GM23248 (cell line): ENCODE results near the gene MKS1.

Source experiments
- EZH2 ChIP-seq: fragments of 200-600 bp; sonication (generic); IDR thresholded peaks from 2 replicates; pipeline ENCODE4 v1.6.1; 2018; ENCODE audit warnings: antibody characterized with exemption, mild to moderate bottlenecking; ENCODE audit not compliant: insufficient read depth, poor library complexity, severe bottlenecking
- EZH2phosphoT487 ChIP-seq: fragments of 200-600 bp; sonication (generic); IDR thresholded peaks from 2 replicates; pipeline ENCODE4 v1.6.1; 2018; ENCODE audit warnings: antibody characterized with exemption, moderate library complexity, mild to moderate bottlenecking, low read depth; ENCODE audit not compliant: insufficient read depth

GRCh38 chr17:58156839-58157803 lies 61.9 kb downstream of the MKS1 start:
- TF ChIP-seq EZH2phosphoT487, result no peak
- no peak for TF ChIP-seq EZH2
